Left ventricle myocardium inferior (tissue), 1 donor: ENCODE data around the gene STK4. TPM values are rescaled to one million over a fixed set of nuclear protein-coding genes. Genes with fewer than 3 reads are reported as not detected.
"Not testable (repeated sequence)": the region's sequence is repeated elsewhere in the genome, so short reads cannot be mapped to it uniquely, and the experiment has no call there.

Experiments
- DNase-seq: peaks from one replicate; pipeline ENCODE4 v3.0.0-alpha.2; 2020
- H3K27ac ChIP-seq: fragments of 200-600 bp; replicated peaks from 2 replicates; pipeline ENCODE4 v1.8.0; 2021
- H3K27me3 ChIP-seq: fragments of 200-600 bp; 2 replicates; pipeline ENCODE4 v1.8.0; 2021; ENCODE audit warnings: low read depth
- H3K36me3 ChIP-seq: fragments of 200-600 bp; 2 replicates; pipeline ENCODE4 v1.8.0; 2021
- H3K4me1 ChIP-seq: fragments of 200-600 bp; 2 replicates; pipeline ENCODE4 v1.8.0; 2021
- H3K4me3 ChIP-seq: fragments of 200-600 bp; 2 replicates; pipeline ENCODE4 v1.8.0; 2021; ENCODE audit warnings: mild to moderate bottlenecking, moderate library complexity
- H3K9me3 ChIP-seq: fragments of 200-600 bp; replicated peaks from 2 replicates; pipeline ENCODE4 v1.8.0; 2021
- CTCF ChIP-seq: fragments of 200-600 bp; IDR thresholded peaks from 2 replicates; pipeline ENCODE4 v1.8.0; 2021; ENCODE audit warnings: antibody characterized with exemption, mild to moderate bottlenecking, borderline replicate concordance
- intact Hi-C: fragments of 100-400 bp; cut with micrococcal nuclease; formaldehyde crosslinking; loops from one replicate; pipeline ENCODE4 v1.11.0; 2022
- total RNA-seq: library from RNA; stranded (reverse); fragmentation: NEBNext Ultra II Directional; extraction: Animal tissue kit (Norgen Biotek cat#: 25700); gene quantifications from one replicate; pipeline ENCODE4 v1.2.1, GENCODE V29; 2021
- donor health status: DM: no; HTN: yes; CAD: no; lungs with severe emphysema.

STK4 gene
- total RNA-seq, 1 donor from 2014 or later: 9.8 TPM

DNA sequence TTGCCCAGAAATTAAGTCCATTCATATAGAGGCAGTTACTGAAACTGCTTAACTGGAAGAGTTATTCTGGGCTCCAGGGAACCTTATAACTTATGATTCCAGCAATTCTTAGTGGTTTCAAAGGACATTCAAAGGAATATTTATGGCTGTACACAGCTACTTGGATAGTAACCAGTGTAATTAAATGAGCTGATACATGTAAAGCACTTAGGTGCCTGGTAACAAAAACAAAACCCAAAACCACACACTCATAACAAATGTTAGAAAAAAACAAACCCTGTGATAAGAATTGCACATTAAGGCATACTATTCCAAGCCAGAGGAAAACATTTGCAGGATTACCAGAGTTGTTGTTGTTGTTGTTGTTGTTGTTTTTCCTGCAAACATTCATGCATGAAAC, 51.5 kb downstream of the STK4 start:
- intact Hi-C loops: no loop called here
- Histone ChIP-seq H3K9me3 (no peaks in the 10 kb centered on the region), H3K27ac (peak overlapping the region; percentile 50), H3K27me3 (no peaks in the 10 kb centered on the region), H3K36me3 (no peaks in the 10 kb centered on the region), H3K4me3 (no peak overlapping the region), H3K4me1 (peaks cover 72% of the 10 kb centered on the region)
- no peak for TF ChIP-seq CTCF
- no peak for DNase-seq

DNA sequence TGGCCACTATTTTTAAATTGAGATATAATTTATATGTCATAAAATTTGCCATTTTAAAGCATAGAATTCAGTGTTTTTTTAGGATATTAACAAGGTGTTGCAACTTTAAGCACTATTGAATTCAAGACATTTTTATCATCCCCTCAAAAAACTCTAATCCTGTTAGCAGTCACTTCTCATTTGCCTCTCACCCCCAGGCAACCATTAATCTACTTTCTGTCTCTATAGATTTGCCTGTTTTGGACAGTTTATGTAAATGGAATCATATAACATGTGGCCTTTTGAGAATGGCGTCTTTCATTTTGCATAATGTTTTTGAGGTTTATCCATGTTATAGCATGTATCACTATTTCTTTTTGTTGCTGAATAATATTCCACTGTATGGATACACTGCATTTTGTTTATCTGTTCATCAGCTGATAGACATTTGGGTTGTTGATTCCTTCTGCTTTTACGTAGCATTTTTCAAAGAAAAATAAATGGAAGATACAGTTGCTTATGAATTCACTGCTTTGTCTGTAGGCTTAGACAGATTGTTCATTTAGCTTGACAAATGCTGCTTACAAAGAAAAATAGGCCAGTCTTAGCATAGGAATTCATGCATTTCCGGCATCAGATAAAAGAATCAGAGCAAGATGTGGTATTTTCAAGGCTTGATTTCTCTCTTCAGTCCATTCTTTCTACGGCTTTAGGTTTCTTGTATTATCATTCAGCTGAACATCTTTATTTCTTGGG, 52.9 kb downstream of the STK4 start:
- peaks cover 3% of the 10 kb centered on the region for H3K36me3 ChIP-seq
- no peak for DNase-seq
- no peak overlapping the region for H3K27ac ChIP-seq
- no peak for TF ChIP-seq CTCF
- intact Hi-C loops: no loop called here
- peaks cover 71% of the 10 kb centered on the region for H3K4me1 ChIP-seq
- H3K27me3 ChIP-seq: no peaks in the 10 kb centered on the region
- no peaks in the 10 kb centered on the region for H3K9me3 ChIP-seq
- no peak overlapping the region for H3K4me3 ChIP-seq

GRCh38 chr20:45019762-45020123, 53.4 kb downstream of the STK4 start:
- Histone ChIP-seq H3K4me3 (no peak overlapping the region), H3K4me1 (peaks cover 65% of the 10 kb centered on the region), H3K27ac (no peak overlapping the region), H3K36me3 (peaks cover 7% of the 10 kb centered on the region), H3K9me3 (no peaks in the 10 kb centered on the region), H3K27me3 (no peaks in the 10 kb centered on the region)
- no peak for TF ChIP-seq CTCF
- intact Hi-C loops: no loop called here
- no peak for DNase-seq

DNA sequence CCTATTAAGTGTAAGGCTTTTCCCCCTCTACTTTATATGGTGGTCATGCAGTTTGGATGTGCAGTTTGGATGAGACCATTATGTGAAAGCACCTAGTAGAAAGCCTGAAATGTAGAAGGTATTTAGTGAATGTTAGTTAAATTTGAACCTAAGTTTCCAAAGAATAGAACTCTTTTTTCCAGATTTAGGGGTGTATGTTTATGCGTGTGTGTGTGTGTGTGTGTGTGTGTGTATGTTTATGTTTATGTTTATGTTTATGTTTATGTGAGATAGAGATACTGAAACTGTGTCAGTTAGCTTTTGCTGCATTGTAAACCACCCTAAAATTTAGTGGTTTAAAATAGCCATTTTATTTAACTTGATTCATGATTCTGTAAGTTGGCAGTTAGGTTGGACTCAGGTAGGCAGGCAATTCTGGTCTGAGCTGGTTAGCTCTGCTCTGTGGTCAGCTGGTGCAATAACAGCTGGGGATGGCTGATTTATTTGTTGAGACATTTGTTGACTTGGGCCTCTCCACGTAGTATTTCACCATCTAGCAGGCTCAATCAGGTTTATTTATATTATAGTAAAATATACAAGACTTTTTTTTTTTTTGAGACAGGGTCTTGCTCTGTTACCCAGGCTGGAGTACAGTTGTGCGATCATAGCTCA, 54.0 kb downstream of the STK4 start:
- Histone ChIP-seq H3K9me3 (no peaks in the 10 kb centered on the region), H3K27ac (no peak overlapping the region), H3K4me3 (no peak overlapping the region), H3K36me3 (peaks cover 13% of the 10 kb centered on the region), H3K27me3 (no peaks in the 10 kb centered on the region), H3K4me1 (peaks cover 59% of the 10 kb centered on the region)
- intact Hi-C loops: no loop called here
- TF ChIP-seq CTCF: no peak
- no peak for DNase-seq

DNA sequence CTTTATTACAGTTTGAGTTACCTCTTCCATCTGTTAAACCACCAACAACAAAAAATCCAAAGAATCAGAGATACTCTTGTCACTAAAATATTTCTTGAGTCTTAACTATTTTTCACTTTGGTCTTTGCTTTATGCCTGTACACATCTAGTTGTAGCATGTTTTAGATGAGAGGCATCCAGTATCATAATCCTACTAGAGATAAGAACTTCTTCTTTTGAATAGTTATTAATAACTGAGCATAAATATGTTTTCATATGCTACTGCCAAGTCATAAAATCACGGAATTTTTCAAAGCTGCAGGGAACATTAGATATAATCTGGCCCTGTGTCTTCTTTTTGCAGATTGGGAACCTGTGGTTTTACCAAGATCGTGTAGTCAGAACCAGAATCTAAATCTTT, 55.3 kb downstream of the STK4 start:
- H3K9me3 ChIP-seq: no peaks in the 10 kb centered on the region
- no peak for DNase-seq
- H3K4me1 ChIP-seq: peaks cover 46% of the 10 kb centered on the region
- TF ChIP-seq CTCF: no peak
- H3K4me3 ChIP-seq: no peak overlapping the region
- no peaks in the 10 kb centered on the region for H3K27me3 ChIP-seq
- H3K36me3 ChIP-seq: peaks cover 23% of the 10 kb centered on the region
- intact Hi-C loops: no loop called here
- H3K27ac ChIP-seq: no peak overlapping the region

- H3K27me3 ChIP-seq, H3K4me3 ChIP-seq, H3K9me3 ChIP-seq, DNase-seq, H3K27ac ChIP-seq, intact Hi-C loops: not testable (repeated sequence)
- Histone ChIP-seq H3K36me3 (peaks cover 26% of the 10 kb centered on the region), H3K4me1 (peaks cover 31% of the 10 kb centered on the region)
Observed at GRCh38 chr20:45023140-45023539, 56.8 kb downstream of the STK4 start.
